GM20000 (cell line): ENCODE measurements around the gene SUMO4.

Experiments
- DNase-seq: peaks from one replicate; pipeline ENCODE4 v3.0.0; 2012; ENCODE audit warnings: low spot score
- TF ChIP-seq, protein P1 (sequence below): IDR thresholded peaks from 2 replicates; pipeline ENCODE4 v1.5.1; 2012; ENCODE audit warnings: mild to moderate bottlenecking, control low read depth; ENCODE audit errors: extremely low read depth, missing control alignments

The SUMO4 gene

DNA sequence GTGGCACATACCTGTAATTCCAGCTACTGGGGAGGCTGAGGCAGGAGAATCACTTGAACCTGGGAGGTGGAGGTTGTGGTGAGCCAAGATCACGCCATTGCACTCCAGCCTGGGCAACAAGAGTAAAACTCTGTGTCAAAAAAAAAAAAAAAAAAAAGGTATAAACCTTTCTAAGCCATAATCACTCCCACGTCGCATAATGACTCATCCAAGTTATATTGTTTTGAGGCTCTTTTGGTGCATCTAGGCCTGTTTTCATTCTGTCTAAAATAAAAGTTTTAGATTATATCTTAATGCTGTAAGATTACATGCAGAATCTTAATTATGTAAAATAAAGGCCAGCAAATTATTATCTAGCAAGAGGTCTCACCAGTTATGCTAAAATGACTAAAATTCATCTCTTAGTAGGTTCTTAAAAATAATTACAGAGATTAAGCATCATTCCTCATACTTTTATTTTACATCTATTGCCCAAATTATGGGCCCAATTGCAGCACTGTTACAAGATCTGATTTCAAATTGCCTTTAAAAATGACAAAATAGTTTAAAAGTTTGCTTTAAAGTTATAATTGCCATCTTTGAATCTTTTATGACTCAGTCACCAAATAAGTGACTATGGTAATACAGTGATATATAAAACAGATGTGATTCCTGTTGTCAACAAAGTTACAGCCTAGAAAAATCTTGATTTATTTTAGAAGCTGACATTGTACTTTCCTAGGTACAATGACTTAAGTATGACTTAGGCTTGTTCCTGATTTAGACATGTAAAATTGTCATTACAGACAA, 10.4 kb upstream of the SUMO4 start:
- no peak for DNase-seq
- TF ChIP-seq, protein P1, sequence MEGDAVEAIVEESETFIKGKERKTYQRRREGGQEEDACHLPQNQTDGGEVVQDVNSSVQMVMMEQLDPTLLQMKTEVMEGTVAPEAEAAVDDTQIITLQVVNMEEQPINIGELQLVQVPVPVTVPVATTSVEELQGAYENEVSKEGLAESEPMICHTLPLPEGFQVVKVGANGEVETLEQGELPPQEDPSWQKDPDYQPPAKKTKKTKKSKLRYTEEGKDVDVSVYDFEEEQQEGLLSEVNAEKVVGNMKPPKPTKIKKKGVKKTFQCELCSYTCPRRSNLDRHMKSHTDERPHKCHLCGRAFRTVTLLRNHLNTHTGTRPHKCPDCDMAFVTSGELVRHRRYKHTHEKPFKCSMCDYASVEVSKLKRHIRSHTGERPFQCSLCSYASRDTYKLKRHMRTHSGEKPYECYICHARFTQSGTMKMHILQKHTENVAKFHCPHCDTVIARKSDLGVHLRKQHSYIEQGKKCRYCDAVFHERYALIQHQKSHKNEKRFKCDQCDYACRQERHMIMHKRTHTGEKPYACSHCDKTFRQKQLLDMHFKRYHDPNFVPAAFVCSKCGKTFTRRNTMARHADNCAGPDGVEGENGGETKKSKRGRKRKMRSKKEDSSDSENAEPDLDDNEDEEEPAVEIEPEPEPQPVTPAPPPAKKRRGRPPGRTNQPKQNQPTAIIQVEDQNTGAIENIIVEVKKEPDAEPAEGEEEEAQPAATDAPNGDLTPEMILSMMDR = no peak

DNA sequence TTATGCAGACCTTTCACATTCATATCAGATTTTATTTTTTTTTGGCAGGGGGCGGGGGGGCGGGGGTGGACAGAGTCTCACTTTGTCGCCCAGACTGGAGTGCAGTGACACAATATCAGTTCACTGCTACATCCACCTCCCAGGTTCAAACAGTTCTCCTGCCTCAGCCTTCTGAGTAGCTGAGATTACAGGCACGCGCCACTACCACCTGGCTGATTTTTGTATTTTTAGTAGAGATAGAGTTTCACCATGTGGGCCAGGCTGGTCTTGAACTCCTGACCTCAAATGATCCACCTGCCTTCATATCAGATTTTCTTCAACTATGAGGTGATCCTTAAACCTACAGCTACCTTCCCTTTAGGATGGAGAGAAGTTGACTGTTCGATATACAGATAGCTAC, 8.0 kb upstream of the SUMO4 start:
- TF ChIP-seq, protein P1 = no peak

DNA sequence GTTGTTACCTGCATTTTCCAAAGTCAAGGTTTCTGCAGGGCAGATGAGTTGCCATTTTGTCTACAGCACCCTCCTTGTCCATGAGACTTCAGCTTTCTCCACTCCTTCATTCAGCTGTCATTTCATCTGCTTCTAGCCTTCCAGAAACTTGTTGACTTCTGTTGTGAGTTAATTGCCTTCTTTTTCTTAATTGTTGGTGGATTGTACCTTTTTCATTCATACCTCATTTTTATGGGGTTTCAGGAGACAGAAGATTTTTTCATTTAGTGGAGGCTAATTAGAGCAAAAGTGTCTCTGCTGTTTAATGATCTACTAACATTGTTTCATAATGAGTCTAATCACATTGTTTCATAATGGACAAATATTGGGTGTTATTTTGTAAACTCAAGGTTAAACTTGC, 7.5 kb upstream of the SUMO4 start:
- TF ChIP-seq, protein P1 = no peak
- no peak for DNase-seq

More for the DNA sequence above, 8.0 kb upstream of the SUMO4 start:
- DNase-seq = no peak

DNA sequence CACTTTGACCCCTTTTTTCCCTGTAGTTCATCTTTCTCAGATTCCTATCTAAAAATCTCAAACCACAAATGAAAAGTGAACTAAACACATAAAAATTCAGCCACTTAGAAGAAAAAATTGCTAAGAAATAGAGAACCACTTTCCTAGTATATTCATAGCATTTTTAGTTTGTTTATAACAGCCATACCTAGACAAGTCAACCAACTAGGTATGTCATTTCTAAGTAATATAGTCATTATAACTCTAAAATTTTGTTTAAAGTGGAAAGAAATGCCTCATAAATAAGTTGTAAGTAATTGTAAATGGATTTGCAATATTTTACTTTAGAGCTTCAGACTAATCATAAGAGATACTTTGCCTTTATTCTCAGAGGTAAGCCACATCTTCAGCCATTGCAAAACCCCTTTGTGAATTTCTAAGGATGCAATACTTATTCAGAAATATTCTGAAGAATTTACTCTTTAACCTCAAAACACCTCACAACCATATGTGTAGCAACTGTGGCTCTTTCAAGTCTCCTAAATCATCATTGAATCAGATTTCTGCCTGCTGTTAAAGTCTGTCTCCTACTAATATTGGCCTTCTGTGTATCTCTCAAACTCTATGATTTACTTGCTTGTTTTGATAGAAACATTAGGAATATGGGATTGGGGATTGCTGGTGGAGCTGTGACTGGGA, 6.9 kb upstream of the SUMO4 start:
- TF ChIP-seq, protein P1 = no peak
- no peak for DNase-seq

DNA sequence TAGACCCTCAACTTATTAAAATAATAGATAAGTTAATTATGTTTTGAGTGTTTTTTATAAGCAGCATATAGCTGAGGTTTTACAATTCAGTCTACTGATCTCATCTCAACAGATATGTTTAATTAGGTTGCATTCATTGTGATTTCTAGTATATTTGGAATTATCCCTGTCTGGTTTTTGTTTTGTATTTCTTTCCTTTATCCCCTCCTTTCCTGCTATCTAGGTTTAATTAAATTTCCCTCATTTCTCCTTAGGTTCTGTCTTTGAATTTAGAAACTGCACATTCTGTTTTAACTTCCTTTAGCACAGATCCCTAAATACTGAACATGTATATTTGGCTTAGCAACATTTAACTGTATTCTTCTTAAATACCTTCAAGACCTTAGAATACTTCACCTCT, 4.9 kb upstream of the SUMO4 start:
- TF ChIP-seq, protein P1 = no peak
- DNase-seq = no peak

DNA sequence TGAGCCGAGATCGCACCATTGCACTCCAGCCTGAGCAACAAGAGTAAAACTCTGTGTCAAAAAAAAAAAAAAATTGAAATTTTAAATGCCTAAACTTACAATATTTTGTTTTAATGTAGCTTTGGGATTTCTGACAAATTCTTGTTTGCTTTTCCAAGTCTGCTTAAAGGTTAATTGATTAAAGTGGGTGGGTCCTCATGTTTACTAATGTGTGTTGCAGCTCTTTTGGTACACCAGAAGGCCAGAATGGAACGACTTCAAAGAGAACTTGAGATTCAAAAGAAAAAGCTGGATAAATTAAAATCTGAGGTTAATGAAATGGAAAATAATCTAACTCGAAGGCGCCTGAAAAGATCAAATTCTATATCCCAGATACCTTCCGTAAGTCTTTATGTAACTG, 2.7 kb upstream of the SUMO4 start:
- TF ChIP-seq, protein P1 = no peak
- no peak for DNase-seq

DNA sequence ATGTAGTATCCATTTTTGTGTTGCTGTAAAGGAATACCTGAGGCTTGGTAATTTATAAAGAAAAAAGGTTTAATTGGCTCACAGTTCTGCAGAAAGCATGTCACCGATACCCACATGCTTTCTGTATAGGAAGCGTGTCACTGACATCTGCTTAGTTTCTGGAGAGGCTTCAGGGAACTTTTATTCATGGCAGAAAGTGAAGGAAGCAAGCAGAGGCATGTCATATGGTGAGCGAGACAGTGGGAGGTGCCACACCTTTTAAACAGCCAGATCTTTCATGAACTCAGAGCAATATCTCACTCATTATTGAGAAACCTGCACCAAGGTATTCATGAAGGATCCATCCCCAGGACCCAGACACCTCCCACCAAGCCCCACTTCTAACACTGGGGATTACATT, 3.5 kb downstream of the SUMO4 start:
- no peak for DNase-seq
- TF ChIP-seq, protein P1 = no peak
